Measurements from ENCODE around the gene CHST13. TPM values are rescaled to one million over a fixed set of nuclear protein-coding genes. Genes with fewer than 3 reads are reported as not detected.
"Not testable (repeated sequence)": the region's sequence is repeated elsewhere in the genome, so short reads cannot be mapped to it uniquely, and the experiment has no call there.

Gene CHST13
- polyA plus RNA-seq, 1 donor from 2014 or later = not detected

DNA sequence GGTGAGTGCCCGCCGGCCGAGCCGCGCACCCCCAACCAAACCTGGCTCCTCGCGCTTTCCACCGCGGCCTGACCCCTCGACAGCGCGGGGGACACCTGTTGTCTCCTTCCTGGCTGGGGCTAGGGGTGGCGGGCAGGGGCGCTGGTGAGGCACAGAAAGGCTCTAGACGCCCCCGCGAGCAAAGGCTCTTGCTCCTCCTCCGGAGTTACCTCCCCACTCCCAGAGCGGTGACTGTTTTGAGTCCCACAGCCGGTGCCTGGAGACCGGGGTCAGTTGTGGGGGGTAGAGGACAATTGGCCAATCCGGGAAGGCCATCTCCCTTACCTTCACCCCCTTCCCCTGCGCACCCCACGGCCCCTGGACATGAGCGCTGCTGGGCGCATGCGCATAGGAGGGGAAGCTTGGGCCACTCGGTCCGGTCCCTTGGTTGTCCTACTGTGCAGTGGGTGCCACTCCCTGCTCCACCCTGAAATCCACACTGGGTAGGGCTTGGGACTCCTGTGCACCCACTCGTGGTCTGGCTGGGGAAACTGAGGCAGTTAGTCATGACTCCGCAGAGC is 554 bp downstream of the CHST13 start:
- peak overlapping the region in 2 of 4 donors; percentile 54 to 70 for H3K4me3 Mint-ChIP-seq
- H3K9me3 Mint-ChIP-seq = no peaks in the 10 kb centered on the region
- no peak overlapping the region for H3K27ac Mint-ChIP-seq
- H3K27me3 Mint-ChIP-seq = peaks cover 13% of the 10 kb centered on the region
- H3K4me1 Mint-ChIP-seq = peaks cover 0 to 1% (median 0%) of the 10 kb centered on the region in 3 donors
- no peaks in the 10 kb centered on the region for H3K36me3 Mint-ChIP-seq

DNA sequence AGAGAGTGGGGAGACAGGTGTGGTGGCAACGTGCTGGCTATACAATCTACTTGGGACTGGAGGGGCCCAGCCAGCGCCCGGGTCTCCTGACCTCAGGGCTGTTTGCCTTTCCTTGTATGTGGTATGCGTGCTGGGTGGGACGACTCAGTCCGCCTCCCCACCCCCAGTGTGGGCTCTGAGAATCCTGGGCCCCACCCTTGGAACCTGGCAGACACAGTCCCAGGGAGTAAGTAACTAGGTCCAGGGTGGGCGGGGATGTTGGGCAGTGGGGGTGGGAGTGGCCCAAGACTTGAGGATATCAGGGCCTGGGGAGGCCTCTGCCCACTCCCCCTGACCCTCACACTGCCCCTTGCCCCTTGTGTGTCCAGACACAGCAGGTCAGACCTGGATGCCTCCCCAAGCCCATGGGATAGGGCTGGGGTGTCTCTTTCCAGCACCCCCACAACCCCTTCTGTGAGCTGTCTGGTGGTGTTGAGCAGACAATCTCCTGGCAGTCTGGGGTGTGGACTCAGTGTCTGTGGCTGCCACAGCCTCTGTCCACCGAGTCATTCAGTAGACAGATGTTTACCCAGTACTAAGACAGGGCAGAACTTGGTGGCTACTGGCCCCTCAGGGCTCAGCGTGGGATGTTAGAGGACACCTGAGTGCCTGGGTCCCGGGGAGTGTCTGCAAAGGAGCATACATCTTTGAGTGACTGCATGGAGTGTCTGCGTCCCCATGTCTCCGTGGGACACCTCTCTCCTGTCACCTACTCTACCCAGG is 1.3 kb downstream of the CHST13 start:
- H3K4me3 Mint-ChIP-seq = no peak overlapping the region
- no peak overlapping the region for H3K27ac Mint-ChIP-seq
- H3K36me3 Mint-ChIP-seq = no peaks in the 10 kb centered on the region
- H3K4me1 Mint-ChIP-seq = peaks cover 0 to 1% (median 0%) of the 10 kb centered on the region in 3 donors
- peaks cover 13% of the 10 kb centered on the region for H3K27me3 Mint-ChIP-seq
- H3K9me3 Mint-ChIP-seq = no peaks in the 10 kb centered on the region

DNA sequence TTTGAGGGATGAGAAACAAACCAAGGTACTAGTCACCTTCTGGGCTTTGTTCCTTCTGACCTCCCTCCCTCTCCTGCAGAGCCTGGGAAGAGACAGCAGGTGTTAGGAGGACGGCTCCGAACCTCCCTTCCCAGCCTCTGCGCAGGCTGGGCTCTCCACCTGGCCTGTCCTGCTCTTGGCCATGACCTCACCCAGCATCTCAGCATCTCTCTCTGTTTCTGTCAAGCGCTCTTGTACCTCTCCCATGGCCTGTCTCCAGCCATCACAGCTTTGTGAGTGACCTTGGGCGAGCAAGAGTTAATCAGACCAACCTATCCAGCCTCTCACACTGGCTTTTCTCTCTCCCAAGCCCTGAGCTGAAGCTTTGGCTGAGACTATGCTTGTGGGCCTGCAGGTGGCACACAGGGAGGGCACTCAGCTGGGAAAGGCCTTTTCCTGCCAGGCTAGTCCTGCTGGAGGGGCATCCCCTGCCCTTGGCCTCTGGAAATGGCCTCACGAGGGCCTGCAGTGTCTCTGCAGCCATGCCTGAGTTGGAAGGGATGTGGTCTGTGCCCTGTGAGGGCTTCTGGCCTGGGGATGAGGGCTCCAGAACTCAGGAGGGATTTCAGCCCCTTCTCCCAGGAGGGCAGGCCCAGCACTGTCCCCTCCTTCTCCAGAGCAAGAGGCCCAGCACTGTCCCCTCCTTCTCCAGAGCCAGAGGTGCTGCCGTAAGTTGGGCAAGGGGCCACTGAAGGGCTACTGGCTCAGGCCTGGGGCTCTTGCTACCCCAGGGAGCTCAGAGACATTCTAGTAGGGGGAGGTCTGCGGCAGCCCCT is 2.1 kb downstream of the CHST13 start:
- no peaks in the 10 kb centered on the region for H3K9me3 Mint-ChIP-seq
- H3K4me1 Mint-ChIP-seq = peaks cover 0 to 1% (median 0%) of the 10 kb centered on the region in 3 donors
- H3K4me3 Mint-ChIP-seq = no peak overlapping the region
- no peak overlapping the region for H3K27ac Mint-ChIP-seq
- no peaks in the 10 kb centered on the region for H3K36me3 Mint-ChIP-seq
- peaks cover 13% of the 10 kb centered on the region for H3K27me3 Mint-ChIP-seq

DNA sequence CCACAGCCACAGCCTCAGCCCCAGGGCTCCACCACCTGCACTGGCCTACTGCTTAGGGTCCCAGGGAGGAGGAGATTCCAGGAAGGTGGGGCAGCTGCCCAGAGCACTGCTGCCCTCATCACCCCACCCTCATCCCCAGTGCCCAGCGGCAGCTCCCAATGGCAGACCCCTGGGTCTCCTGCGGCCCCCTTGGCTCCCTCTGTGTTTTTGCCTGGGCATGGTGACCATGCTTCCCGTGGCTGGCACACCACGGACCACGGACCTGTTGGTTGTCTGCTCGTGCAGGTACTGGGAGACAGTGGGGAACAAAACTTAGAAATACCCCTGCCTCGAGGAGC is 2.7 kb downstream of the CHST13 start:
- Mint-ChIP-seq H3K27ac (no peak overlapping the region), H3K9me3 (no peaks in the 10 kb centered on the region), H3K27me3 (peaks cover 13% of the 10 kb centered on the region), H3K4me3 (no peak overlapping the region), H3K4me1 (peaks cover 0 to 1% (median 0%) of the 10 kb centered on the region in 3 donors), H3K36me3 (no peaks in the 10 kb centered on the region)

DNA sequence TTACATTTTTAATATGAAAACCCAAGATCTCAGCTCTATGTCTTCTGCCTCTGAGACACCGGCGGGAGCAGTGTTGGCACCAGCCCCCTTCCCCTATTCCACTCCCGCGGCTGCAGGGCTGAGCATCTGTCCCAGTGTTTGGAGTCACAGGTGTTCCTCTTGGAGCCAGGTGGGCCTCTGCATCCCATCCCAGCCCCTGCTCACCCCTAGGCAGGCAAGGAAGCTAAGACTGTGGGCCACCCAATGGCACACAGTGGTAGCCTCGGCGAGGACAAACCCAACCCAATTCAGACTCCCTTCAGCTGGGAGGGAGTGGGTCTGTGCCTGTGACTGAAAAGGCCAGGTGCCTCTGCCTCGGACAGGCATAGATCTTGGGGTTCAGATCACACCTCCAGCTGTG is 3.1 kb downstream of the CHST13 start:
- no peak overlapping the region for H3K4me3 Mint-ChIP-seq
- H3K36me3 Mint-ChIP-seq = no peaks in the 10 kb centered on the region
- H3K27ac Mint-ChIP-seq = no peak overlapping the region
- H3K4me1 Mint-ChIP-seq = peaks cover 0 to 1% (median 0%) of the 10 kb centered on the region in 3 donors
- no peaks in the 10 kb centered on the region for H3K9me3 Mint-ChIP-seq
- H3K27me3 Mint-ChIP-seq = peaks cover 12% of the 10 kb centered on the region

DNA sequence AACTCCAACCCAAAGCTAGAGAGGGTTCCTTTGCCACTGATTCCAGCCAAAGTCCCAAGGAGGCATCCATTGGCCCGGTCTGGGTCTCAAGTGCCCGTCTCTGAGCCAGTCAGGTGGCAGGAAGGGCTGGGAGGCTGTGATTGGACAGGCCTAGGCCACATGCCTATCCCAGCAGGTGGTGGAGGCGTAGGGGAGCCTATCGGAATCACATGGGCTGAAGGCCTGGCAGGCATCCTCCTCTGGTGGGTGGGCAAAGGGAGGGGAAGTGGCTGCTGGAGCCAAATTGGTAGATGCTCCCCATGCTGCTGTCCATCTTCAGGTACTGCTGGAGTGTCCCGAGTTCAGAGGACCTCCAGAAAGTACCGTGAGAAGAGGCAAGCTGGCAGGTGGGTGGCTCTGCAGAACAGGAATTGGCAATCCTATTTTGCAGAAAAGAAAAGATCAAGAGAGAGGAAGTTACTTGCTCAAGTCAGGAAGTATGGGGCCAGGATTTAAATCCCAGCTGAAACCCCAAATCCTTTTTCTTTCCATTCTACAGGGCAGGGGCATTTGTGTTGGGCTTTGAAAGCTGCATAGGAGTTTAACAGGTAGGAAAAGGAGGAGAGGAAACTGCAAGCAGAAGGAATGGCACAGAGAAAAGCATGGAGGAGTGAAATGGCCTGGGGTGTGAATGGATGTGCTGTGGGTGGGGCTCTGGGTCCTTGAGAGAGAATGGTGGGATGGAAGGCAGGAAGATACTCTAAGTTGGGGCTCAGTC is 3.7 kb downstream of the CHST13 start:
- no peak overlapping the region for H3K27ac Mint-ChIP-seq
- peaks cover 11% of the 10 kb centered on the region for H3K27me3 Mint-ChIP-seq
- H3K4me1 Mint-ChIP-seq = peaks cover 0 to 1% (median 0%) of the 10 kb centered on the region in 3 donors
- no peak overlapping the region for H3K4me3 Mint-ChIP-seq
- H3K9me3 Mint-ChIP-seq = no peaks in the 10 kb centered on the region
- no peaks in the 10 kb centered on the region for H3K36me3 Mint-ChIP-seq

DNA sequence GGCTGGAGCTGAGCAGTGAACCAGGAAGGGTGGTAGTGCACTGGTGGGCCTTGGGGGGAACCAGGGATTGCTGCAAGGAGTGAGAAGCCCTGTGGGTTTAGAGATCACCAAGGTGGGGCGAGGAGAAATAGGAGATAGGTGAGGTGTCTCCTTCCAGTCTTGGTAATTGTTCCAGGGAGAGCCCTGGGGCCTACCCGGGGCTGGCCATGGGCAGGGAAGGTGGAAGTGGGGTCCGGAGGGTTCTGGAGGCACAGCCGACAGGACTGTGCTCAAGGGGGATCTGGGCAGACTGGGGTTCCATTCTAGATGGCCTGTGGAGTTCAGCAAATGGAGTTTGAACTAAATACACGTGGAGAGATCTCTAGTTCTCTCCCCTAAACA is 4.5 kb downstream of the CHST13 start:
- Mint-ChIP-seq H3K27ac (no peak overlapping the region), H3K4me1 (peaks cover 0 to 1% (median 0%) of the 10 kb centered on the region in 3 donors), H3K36me3 (no peaks in the 10 kb centered on the region), H3K27me3 (peaks cover 10% of the 10 kb centered on the region), H3K9me3 (no peaks in the 10 kb centered on the region), H3K4me3 (peak overlapping the region in 1 of 4 donors; percentile 55)

DNA sequence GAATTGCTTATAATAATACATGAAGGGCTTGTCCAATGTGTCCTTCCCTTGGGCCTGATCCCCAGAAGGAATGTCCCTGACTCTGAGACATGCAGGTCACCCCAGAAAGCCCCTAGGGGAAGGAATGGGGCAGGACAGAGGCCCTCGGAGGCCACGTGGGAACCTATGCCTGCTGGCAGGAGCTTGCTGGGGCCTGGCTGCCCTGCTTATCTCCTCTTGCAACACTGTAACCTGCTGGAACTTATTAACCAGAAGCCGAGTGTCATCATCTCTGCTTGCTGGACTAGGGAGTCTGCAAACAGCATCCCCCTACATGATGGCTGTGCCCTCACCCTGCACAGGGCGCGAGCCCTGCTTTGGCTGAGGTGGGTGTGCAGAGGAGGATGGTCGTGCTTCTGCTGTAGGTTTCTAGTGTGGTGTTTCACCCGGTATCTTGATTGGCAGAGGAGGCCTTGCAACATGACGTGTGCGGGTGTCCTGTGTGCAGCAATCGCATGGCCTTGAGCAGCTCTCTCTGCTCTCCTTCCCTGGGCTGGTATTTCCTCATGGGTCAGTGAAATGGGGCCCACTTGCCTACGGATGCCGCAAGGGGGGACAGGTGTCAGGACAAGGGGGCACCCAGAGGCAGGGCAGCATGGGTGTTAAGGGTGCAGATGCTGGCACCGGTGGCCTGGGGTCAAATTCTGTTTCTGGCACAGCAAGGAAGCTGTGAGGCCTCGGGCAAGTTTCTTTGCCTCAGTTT is 5.0 kb downstream of the CHST13 start:
- Mint-ChIP-seq H3K27ac (no peak overlapping the region), H3K4me1 (peaks cover 0 to 1% (median 0%) of the 10 kb centered on the region in 3 donors), H3K27me3 (peaks cover 7% of the 10 kb centered on the region), H3K36me3 (no peaks in the 10 kb centered on the region), H3K4me3 (no peak overlapping the region), H3K9me3 (no peaks in the 10 kb centered on the region)

DNA sequence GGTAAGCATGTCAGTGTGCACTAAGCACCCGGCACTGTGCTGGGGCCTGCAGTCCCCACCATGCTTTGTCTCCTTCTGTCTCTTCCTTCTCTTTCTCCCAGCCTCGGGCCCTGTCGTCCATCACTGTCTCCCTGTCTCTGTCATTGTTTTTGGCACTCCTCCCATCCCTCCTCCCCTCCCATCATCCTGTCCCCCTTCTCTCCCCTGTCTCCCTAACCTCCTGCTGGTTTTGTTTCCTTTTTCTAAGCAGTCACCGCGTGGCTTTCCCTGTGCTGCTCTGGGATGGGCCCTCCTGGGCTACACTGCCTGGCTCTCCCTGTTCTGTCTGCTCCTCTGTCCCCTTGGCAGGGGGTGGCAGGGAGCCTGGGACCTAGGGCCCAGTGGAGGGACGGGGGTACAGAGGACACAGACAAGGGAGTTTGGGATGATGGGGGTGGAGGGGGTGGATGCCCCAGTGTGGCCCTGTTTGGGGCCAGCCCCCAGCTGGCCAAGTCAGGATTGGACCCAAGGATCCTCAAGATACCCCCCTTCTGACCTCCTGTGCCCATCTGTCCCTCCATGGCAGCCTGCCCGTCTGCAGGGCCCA is 5.7 kb downstream of the CHST13 start:
- no peaks in the 10 kb centered on the region for H3K36me3 Mint-ChIP-seq
- no peak overlapping the region for H3K27ac Mint-ChIP-seq
- no peaks in the 10 kb centered on the region for H3K4me1 Mint-ChIP-seq
- no peaks in the 10 kb centered on the region for H3K9me3 Mint-ChIP-seq
- H3K27me3 Mint-ChIP-seq = peaks cover 6% of the 10 kb centered on the region
- no peak overlapping the region for H3K4me3 Mint-ChIP-seq

DNA sequence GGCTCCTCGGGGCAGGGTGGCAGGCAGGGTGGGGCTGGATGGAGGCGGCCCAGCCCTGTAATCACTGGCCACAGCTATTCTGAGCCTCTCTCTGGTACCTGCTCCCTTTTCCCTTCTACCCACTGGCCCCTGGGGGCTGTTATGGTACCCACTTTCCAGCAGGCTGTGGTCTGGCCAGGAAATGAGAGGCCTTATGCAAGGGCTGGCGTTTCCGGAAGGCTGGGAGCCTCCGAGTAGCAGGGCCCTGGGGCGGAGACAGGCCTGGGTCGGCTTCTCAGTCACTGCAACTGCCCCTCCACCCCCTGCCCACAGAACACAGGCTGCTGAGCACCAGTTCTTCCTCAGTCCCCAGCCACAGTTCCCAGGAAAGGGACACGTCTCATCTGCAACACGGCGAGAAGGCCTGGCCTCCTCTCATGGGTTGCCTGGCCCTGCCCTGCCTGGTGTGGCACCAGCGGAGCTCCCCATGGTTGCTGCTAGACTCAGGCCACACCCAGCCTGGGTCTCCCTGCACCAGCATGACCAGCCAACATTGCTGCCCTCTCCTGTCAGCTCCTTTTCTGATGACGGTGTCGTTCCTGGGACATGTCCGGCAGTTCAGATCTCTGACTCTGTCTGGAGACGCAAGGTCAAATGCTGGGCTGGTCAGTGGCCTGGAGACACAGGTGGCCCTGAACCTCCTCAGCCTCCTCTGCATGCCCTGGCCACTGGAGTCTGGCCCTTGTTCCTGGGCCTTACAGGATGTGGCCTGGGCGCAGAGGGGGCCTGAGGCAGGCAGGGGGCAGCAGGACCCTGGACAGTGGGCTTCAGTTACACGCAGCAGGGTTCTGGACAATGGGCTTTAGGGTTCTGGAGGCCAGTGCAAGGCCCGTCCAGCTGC is 6.5 kb downstream of the CHST13 start:
- H3K4me1 Mint-ChIP-seq = no peaks in the 10 kb centered on the region
- H3K27ac Mint-ChIP-seq = no peak overlapping the region

DNA sequence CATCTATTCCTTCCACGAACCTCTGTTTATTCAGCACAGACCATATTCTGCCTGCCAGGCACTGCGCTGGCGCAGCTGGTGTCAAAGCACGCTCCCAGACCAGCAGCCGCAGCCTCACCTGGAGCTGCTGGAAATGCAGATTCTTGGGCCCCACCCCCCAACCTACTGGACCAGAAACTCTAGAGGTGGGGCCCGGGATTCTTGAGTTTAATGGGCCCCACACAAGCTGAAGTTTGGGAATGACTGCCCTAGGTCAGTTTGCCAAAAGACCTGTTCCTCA is 7.0 kb downstream of the CHST13 start:
- H3K27me3 Mint-ChIP-seq = peaks cover 2% of the 10 kb centered on the region
- H3K4me3 Mint-ChIP-seq = no peak overlapping the region
- H3K27ac Mint-ChIP-seq = no peak overlapping the region
- no peaks in the 10 kb centered on the region for H3K36me3 Mint-ChIP-seq
- H3K9me3 Mint-ChIP-seq = no peaks in the 10 kb centered on the region
- H3K4me1 Mint-ChIP-seq = no peaks in the 10 kb centered on the region

More for the DNA sequence above, 6.5 kb downstream of the CHST13 start:
- Mint-ChIP-seq H3K4me3 (no peak overlapping the region), H3K36me3 (no peaks in the 10 kb centered on the region), H3K27me3 (peaks cover 2% of the 10 kb centered on the region), H3K9me3 (no peaks in the 10 kb centered on the region)

DNA sequence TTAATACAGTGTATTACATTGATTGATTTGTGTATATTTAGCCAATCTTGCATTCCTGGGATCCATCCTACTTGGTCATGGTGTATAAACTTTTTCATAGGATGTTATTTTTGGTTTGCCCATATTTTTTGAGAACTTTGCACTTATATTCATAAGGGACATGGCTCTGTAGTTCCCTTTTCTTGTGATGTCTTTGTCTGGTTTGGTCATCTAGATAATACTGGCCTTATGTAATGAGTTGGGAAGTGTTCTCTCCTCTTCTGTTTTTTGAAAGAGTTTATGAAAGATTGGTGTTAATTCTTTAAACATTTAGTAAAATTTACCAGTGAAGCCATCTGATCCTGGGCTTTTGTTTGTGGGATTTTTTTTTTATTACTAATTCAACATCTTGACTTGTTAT is 9.6 kb downstream of the CHST13 start:
- H3K27ac Mint-ChIP-seq = no peak overlapping the region
- no peak overlapping the region for H3K4me3 Mint-ChIP-seq
- no peaks in the 10 kb centered on the region for H3K36me3 Mint-ChIP-seq
- H3K4me1 Mint-ChIP-seq = no peaks in the 10 kb centered on the region
- no peaks in the 10 kb centered on the region for H3K9me3 Mint-ChIP-seq
- peaks cover 5% of the 10 kb centered on the region for H3K27me3 Mint-ChIP-seq

DNA sequence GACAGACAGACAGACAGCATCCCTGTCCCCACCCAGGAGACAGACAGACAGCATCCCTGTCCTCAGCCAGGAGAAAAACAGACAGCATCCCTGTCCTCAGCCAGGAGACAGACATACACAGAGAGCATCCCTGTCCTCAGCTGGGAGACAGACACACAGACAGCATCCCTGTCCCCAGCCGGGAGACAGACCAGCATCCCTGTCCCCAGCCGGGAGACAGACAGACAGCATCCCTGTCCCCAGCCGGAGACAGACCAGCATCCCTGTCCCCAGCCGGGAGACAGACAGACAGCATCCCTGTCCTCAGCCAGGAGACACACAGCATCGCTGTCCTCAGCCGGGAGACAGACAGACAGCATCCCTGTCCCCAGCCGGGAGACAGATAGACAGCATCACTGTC is 10.8 kb downstream of the CHST13 start:
- not testable (repeated sequence) for H3K9me3 Mint-ChIP-seq, H3K4me3 Mint-ChIP-seq, H3K4me1 Mint-ChIP-seq, H3K27ac Mint-ChIP-seq, H3K27me3 Mint-ChIP-seq, H3K36me3 Mint-ChIP-seq

DNA sequence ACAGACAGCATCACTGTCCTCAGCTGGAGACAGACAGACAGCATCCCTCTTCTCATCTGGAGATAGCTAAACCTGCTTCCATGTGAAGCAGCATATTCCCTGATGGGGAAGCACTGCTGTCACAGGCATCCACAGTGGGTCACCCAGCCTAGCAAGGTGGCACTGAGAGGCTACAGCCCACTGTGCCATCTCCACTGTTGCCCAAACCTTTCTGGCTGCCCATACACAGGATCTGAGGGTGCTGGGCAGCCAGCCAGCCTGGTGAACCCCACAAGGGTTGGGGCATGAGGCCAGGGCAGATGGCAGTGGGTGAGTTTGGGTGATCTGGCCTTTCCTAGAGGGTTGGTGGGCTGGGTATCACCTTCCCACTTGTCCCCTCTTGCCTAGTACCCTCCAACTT is 11.7 kb downstream of the CHST13 start:
- Mint-ChIP-seq H3K36me3 (no peaks in the 10 kb centered on the region), H3K4me1 (no peaks in the 10 kb centered on the region), H3K27me3 (peaks cover 10% of the 10 kb centered on the region), H3K9me3 (no peaks in the 10 kb centered on the region), H3K27ac (no peak overlapping the region), H3K4me3 (no peak overlapping the region)
